CD4-positive, alpha-beta T cell treated with Interleukin-21 for 1 hour (primary cell): ENCODE data around the gene PPP2R3B.
A peak's percentile ranks its signal among the peaks of the same experiment; 100 is the strongest.
"Not testable (repeated sequence)": the region's sequence is repeated elsewhere in the genome, so short reads cannot be mapped to it uniquely, and the experiment has no call there.

Experiments used
- DNase-seq: peaks from one replicate; pipeline ENCODE4 v3.0.0-alpha.2; 2020

Gene PPP2R3B

DNA sequence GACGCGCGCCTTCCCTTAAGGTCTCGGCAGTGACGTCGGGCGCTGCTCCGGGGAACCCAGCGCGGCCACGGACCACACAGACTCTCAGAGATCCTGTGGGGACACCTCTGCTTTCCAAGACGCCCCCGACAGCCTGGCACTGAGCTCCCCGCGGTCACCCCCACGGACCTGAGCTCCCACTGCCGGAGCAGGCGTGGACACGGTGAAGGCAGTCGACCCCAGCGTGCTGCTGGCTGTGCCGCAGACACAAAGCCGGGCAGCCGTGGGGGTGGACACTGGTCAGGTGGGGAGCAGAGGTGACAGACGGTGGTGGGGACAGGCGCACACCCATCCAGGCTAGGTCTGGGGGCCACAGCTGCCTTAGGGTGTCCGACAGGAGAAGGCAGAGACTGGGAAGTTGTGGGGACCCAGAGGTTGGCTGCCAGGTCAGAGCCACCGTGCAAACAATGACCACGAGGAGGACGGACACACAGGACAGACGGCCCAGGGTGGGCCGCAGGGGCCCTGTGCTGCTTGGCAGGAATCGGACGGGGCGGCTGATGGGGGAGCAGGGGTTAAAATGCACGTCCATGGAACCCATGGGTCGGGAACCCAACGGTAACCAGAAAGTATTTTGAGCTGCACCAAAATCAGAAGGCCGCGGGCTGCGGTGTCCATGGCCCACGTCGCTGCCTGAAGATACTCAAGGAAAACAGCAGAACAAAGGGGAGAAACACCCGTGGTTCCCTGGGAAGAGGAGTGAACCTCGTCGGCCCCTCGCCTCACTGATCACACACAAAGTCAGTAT lies 51.5 kb downstream of the PPP2R3B start:
- no peak for DNase-seq

DNA sequence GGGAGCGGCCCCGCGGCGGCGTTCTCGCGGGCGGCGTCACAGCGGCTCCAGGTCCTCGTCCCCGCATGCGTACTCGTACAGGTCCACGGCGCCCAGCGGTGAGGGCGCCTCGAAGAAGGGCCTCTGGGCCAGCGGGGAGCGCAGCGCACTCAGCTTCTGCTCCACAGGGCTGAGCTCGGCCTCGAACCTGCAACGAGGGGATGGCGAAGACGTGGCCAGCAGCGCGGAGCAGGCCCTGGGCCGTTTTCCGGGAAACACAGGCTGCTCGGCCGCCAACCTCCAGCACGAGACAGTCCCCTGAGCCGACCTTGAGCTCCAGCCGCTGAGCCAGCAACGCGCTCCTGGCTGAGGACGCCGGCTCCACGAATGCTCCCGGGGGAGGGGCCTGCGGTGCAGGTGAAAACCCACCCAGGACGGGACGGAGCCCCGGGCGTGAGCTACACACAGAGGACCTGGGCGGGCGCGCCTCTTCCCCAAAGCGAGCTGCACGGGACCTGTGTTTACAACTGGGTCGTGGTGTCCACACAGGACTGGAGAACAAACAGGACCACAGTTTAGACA lies 52.3 kb downstream of the PPP2R3B start:
- DNase-seq, result no peak

- no peak for DNase-seq
These were observed 52.9 kb downstream of the PPP2R3B start for GRCh38 chrX:333611-334311.

DNA sequence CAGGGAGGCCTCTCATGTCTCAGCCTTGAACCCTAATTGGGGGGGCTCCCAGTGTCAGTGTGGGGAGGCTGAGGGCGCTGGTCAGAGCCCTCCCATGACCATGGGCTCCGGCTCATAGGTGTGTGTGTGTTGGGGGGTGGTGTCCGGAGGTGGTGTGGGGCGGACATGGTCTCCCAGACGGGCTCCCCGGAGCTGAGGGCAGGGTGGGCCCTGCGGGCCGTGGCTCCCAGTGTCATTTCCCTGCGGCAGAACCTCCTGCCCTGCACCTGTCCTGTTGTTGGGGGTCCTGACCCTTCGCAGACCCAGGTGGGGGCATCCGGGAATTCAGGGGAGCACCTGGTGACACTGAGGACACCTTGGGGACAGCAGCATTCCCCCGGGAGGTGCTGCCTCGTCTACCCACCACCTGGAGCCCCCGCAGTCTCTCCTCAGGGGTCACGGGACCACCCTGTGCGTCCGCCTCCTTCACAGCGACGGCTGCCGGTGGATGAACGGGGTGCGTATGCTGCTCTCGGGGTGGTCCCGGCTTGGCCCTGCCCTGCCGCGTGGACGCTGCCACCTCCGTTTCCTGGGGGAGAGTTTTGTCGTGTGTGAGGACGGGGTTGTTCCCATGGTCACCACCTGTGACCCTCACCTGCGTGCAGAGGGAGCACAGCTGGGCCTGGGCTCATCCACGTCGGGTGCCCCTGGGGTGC lies 53.6 kb downstream of the PPP2R3B start:
- DNase-seq, result no peak

- no peak for DNase-seq
These were observed 54.2 kb downstream of the PPP2R3B start for GRCh38 chrX:332496-332860.

DNA sequence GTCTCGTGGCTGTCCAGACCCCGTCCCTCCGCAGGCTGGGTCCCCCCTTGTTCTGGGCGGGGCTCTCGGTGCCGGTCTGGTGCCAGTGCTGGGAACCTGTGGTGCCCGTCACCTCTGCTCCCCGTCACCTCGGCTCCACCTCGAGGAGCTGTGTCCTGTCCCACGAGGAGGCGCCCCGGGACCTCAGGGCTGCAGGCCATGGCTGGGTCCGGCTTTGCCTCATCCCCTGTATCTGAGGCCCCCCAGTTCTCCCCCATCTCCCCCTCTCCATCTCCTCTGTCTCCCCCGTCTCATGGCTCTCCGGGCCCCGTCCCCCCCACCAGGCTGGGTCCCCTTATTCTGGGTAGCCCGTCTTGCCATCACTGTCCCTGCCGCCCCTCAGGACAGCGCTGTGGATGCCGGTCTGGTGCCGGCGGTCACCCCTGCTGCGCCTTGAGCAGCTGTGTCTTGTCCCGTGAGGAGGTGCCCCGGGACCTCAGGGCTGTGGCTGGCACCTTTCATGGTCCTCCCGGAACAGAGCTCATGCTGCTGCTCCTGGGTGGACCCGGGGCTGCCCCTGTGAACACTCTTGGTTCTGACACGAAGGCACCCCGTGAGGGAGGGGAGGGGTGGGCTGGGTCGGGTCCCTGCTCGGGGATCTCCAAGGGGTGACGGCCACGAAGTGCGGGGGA lies 54.7 kb downstream of the PPP2R3B start:
- DNase-seq, result no peak

GRCh38 chrX:331151-331824 lies 55.4 kb downstream of the PPP2R3B start:
- no peak for DNase-seq

DNA sequence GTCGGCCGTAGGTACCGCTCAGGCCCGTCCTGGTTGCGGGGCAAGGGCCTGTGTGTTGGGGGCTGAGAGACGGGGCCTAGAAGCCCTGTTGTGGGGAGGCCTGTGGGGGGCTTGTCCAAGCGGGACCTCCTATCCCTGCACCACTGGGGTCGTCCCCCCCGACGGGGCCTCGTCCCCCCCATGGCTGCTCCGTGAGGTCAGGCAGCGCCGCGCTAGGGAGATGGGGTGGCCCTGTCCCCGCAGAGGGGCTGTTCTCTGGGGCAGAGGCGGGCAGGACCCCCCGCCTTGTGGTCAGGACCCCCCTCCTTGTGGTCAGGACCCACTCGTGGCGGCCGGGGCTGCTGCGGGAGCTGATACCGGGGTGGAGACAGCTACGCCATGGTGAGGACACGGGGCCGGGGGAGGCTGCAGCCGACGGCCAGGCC lies 56.0 kb downstream of the PPP2R3B start:
- DNase-seq, result no peak

GRCh38 chrX:330141-330725 lies 56.5 kb downstream of the PPP2R3B start:
- not testable (repeated sequence) for DNase-seq

GRCh38 chrX:329291-329910 lies 57.3 kb downstream of the PPP2R3B start:
- DNase-seq, result no peak

GRCh38 chrX:327660-328126 lies 59.0 kb downstream of the PPP2R3B start:
- no peak for DNase-seq

DNA sequence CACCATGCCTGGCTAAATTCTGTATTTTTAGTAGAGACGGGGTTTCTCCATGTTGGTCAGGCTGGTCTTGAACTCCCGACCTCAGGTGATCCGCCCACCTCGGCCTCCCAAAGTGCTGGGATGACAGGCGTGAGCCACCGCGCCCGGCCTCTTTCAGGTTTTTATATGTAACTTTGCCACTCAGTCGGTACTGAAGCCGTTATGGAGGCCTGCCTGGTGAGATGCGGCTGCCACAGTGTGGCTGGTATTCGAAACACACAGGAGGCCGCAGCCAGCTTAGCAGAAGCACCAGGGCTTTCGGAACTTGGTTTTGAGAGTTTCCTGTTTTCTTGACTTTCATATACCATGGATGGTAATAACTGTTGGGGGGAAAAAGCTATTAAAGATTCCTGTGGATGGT lies 62.0 kb downstream of the PPP2R3B start:
- DNase-seq, result not testable (repeated sequence)

GRCh38 chrX:323721-324628 lies 62.7 kb downstream of the PPP2R3B start:
- DNase-seq, result peak; percentile 55

DNA sequence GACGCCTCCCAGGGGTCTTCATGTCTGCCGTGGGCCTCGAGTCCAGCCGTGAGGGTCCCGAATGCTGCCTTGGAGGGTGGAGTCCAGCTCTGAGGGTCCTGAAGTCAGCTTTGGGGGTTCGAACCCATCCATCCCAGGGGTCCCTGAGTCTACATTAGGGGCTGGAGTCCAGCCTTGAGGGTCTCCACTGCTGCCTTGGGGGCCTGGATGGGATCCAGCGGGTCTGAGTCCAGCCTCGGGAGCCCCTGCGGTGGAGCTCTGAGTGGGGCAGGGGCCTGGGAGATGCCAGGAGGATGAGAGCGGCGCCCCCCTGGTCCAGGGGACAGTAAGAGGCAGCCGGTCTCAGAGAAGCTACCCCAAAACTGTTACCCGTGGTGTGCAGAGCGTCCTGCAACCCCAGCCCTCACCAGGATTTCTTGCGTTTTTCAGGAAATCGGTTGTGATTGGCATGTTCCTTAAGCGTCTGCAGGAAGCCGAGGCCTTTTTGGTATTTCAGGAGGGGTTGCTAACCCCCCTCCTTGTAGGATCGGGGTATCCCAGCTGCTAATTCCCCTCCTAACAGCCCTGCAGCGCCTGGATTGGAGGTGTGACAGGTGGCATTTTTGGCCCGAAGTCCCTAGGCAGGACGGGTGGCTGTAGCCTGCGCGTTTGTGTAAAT lies 66.5 kb downstream of the PPP2R3B start:
- no peak for DNase-seq

DNA sequence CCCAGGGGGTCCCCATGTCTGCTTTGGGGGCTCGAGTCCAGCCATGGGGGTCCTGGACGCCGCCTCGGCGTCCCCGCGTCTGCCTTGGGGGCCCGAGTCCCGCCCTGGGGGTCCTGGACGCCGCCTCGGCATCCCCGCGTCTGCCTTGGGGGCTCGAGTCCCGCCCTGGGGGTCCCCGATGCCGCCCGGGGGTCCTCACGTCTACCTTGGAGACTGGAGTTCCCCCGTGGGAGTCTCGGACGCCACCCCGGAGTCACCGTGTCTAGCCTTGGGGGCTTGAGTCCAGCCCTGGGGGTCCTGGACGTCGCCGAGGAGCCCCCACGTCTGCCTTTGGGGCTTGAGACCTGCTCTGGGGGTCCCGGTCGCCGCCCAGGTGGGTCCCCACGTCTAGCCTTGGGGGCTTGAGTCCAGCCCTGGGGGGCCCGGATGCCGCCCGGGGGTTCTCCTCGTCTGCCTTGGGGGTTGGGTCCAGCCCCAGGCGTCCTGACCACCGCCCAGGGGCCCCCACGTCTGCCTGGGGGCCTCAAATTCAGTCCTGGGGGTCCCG lies 67.1 kb downstream of the PPP2R3B start:
- DNase-seq, result no peak

DNA sequence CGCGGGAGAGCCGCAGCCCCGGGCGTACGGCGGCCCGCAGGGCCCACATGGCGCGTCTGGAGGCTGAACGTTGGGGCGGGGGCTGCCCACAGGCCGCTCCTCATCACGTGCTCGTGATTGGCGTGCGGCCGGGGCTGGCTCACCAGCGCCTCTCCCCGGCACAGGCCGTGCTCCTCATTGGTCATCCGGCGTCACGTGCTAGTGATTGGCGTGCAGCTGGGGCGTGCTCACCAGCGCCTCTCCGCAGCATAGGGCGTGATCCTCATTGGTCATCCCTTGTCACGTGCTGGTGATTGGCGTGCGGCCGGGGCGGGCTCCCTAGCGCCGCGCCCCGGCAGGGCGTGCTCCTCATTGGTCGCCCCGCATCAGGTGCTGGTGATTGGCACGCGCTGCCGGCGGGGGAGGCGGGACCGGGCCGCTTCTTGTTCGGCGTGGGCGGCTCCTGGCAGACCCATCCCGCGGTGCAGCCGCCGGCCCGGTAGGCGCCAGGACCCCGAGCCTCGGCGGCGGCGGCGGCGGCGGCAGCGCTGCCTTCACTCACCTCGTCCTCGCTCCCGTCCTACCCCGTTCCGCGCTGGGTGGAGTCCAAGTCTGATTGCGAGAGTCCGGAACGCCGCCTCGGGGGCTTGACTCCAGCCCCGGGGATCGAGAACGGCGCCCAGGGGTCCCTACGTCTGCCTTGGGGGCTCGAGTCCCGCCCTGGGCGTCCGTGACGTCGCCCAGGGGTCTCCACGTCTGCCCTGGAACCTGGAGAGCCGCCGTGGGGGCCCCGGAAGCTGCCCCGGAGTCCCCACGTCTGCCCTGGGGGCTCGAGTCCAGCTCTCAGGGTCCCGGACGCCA lies 67.7 kb downstream of the PPP2R3B start, which contains the start of gene GTPBP6:
TSS of gene GTPBP6 (minus strand) at position 58 of the 840 bp plus-strand sequence. CDS start at position 49, 9 bp downstream.
- peak; percentile 100 for DNase-seq

DNA sequence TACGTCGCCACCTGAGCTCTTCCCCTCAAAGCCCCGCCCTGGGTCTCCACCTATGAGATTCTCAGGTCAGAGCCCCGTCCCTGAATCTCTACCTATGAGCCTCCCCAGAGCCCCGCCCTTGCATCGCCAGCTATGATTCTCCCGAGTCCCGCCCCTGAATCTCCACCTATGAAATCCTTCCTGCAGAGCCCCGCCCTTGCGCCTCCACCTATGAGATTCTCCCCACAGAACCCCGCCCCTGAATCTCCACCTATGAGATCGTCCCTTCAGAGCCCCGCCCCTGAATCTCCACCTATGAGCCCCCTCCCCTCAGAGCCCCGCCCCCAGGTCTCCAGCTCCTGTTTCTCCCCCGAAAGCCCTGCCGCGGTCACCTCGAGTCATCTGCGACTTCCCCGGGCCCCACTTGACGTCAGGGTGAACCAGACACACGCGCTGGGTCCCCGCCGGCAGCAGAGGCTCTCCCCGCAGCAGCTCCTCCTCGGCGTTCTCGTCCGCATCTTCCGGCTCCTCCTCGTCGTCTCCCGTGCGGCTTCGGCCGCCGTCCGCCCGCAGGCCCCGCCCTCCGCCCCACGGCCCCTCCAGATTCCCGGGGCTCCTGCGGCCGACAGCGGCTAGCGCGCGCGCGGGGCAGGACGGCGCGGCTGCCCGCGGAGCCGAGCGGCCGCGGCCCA lies 68.5 kb downstream of the PPP2R3B start:
- peak; percentile 99 for DNase-seq
